AG04449 (cell line): ENCODE results near the gene KIF26B.

Experiments
- CTCF ChIA-PET: fragments of 350-600 bp; formaldehyde crosslinking; extraction: SDS; loops from one replicate; lab custom pipeline; 2021; ENCODE audit warnings: antibody characterized with exemption; lab: Yijun Ruan, JAX
- POLR2A ChIA-PET: fragments of 400-600, 350-600 bp; formaldehyde crosslinking; extraction: SDS; loops from one replicate; lab custom pipeline; 2020; ENCODE audit warnings: antibody characterized with exemption, inconsistent platforms; lab: Yijun Ruan, JAX
- DNase-seq: peaks from one replicate; pipeline ENCODE4 v3.0.0-alpha.2; 2010; ENCODE audit warnings: low read depth, low spot score
- H3K4me3 ChIP-seq: 2 replicates; pipeline ENCODE4 v1.5.1; 2011; ENCODE audit warnings: low read depth, mild to moderate bottlenecking, control low read depth, low read length
- CTCF ChIP-seq: IDR thresholded peaks from one replicate; pipeline ENCODE4 v1.5.1; 2011; ENCODE audit warnings: mild to moderate bottlenecking, moderate library complexity, low read length, control low read depth, inconsistent platforms; ENCODE audit not compliant: insufficient read depth; ENCODE audit errors: missing control alignments

Gene KIF26B

GRCh38 chr1:245172026-245172425 is 17.2 kb downstream of the KIF26B start:
- ChIA-PET POLR2A (no interaction called here), CTCF (interaction anchor here (1.7 kb wide), 1 partner anchor 15 kb away, joined by 7 read pairs; no protein-coding TSS in a partner anchor)
- TF ChIP-seq CTCF: no peak
- H3K4me3 ChIP-seq: no peak overlapping the region
- DNase-seq: no peak

DNA sequence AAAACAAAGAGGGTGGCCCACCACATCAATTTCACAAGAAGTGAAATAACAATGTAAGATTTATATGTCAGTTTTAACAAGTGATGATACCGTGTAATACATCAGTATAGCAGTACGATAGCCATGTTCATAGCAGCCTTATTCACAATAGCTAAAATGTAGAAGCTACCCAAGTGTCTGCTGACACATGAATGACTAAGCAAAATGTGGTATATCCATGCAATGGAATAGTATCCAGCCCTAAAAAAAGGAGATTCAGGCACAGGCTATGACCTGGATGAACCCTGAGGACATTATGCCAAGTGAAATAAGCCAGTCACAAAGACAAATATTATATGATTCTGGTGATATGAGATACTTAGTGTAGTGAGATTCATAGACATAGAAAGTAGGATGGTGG is 18.0 kb downstream of the KIF26B start:
- POLR2A ChIA-PET: no interaction called here
- no peak overlapping the region for H3K4me3 ChIP-seq
- CTCF ChIA-PET: interaction anchor here (1.7 kb wide), 1 partner anchor 16 kb away, joined by 7 read pairs; no protein-coding TSS in a partner anchor
- TF ChIP-seq CTCF: no peak
- no peak for DNase-seq

DNA sequence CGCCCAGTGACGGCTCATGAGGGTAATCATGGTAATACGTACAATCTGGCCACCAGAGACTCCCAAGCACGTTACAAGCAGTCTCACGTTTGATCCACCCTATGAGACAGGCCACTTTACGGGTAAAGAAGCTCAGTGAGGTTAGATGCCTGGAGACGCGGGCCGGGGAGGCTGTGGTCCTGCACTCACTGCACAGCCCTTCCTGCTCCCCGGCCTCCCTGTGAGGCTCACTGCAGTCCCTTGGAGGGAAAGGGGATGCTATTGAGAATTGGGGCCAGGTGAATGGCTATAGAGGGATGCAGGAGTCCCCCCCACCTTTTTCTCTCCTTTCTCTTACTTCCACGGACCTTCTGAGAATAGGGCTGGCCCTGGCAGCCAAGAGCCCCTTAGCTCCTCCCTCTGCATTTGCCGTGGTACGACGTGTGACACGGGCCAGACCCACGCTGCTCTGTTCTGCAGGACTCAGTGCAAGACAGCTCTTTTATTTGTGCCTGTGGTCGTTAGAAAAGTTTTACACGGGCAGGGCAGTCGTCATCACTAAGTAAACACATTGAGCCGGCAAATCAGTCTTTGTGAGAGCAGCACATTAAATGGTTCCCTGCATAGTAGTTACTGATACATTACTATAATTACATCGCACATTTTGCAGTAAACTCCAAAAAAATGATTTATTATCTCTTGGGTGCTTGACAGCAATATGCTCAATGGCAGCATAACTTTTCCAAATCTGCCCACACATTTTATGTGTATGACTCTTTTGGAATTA is 18.8 kb downstream of the KIF26B start:
- CTCF ChIA-PET: interaction anchor here (1.7 kb wide), 1 partner anchor 16 kb away, joined by 7 read pairs; no protein-coding TSS in a partner anchor
- POLR2A ChIA-PET: no interaction called here
- no peak overlapping the region for H3K4me3 ChIP-seq
- no peak for DNase-seq
- TF ChIP-seq CTCF: no peak

DNA sequence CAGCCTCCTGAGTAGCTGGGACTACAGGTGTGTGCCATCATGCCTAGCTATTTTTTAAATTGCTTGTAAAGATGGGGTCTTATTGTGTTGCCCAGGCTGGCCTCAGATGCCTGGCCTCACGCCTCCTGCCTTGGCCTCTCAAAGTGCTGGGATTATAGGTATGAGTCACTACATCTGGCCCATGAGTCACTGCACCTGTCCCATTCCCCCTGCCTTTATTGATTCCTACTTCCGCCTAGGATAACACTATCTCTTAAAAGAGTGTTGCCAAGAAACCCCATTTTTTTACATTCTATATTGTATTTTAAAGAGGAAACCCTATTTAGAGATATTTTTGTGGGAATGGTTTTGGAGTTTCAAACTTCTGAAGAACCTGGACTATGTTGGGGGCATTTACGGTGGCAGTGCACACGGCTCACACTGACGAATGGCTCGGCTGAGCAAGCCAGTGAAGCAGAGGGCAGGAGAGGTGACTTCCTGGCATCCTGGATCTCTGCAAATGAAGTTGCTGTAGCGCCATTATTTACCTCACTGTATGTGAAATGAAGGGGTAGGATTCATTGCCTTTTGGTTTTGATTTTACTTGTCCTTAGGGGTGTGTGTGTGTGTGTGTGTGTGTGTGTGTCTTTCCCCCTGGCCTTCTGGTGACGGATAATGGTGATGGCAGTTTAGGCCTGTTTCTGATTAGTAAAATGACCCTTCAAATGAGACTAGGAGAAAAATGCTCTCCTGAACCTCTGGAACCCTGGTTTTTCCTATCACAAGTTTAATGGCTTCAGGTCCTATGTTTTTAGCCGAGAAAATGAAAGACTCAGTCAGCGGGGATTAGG is 22.5 kb downstream of the KIF26B start:
- no peak for DNase-seq
- no peak overlapping the region for H3K4me3 ChIP-seq
- POLR2A ChIA-PET: no interaction called here
- CTCF ChIA-PET: interaction anchor here (1.0 kb wide), 1 partner anchor 25 kb away, joined by 5 read pairs; no protein-coding TSS in a partner anchor
- no peak for TF ChIP-seq CTCF

DNA sequence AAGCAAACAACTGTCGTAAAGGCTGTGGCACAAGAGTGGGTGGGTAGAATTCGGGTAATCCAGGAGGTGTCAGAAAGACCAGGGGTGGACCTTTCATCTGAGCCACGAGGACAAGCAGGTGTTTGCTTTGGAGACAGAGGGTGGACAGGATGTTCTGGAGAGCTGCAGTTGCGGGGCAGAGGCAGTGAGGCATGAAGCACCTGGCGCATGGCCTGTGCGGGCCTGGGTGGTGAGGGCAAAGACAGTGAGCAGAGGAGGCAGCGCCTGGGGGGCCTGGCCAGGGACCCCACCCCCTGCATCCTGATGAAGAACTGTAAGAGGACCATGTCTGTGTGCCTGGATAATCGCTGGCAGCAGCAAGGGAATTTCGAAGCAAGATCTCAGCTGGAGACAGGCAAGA is 24.9 kb downstream of the KIF26B start:
- POLR2A ChIA-PET: no interaction called here
- CTCF ChIA-PET: no interaction called here
- DNase-seq: no peak
- H3K4me3 ChIP-seq: no peak overlapping the region
- TF ChIP-seq CTCF: no peak
